Embryonic facial prominence (tissue), 1 donor: ENCODE data around the gene MRPS15.

Source experiments
- DNase-seq: peaks from one replicate; pipeline ENCODE4 v3.0.0-alpha.2; 2016; ENCODE audit errors: extremely low spot score

The MRPS15 gene

GRCh38 chr1:36458910-36459309 lies 5.3 kb downstream of the MRPS15 start:
- DNase-seq = no peak

- DNase-seq = no peak
These were observed 6.5 kb downstream of the MRPS15 start for GRCh38 chr1:36457691-36458090.

DNA sequence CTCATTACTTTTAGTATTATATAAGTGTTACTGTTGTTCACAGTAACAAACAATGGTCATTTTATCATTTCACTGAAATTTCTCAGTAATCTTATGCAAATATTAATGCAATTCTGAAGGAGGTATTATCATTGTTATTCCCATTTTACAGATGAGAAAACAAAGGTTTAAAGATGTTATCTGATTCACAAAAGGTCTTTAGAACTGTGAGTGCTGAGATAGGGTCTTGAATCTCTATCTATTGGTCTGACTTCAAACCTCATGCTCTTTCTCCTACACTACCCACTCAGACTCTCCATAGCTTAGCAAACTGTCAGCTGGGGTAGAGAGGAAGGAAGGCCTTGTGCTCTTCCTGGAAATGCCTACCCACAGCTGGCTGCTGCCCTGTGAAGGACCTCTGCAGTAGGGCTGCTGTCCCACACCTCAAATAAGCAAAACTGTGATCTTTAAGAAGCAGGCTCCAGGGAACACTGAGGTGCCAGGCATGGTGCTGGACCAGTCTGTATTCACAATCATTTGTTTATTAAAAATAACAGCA lies 7.7 kb downstream of the MRPS15 start:
- no peak for DNase-seq

- DNase-seq = no peak
These were observed 8.8 kb downstream of the MRPS15 start for GRCh38 chr1:36455386-36455785.

DNA sequence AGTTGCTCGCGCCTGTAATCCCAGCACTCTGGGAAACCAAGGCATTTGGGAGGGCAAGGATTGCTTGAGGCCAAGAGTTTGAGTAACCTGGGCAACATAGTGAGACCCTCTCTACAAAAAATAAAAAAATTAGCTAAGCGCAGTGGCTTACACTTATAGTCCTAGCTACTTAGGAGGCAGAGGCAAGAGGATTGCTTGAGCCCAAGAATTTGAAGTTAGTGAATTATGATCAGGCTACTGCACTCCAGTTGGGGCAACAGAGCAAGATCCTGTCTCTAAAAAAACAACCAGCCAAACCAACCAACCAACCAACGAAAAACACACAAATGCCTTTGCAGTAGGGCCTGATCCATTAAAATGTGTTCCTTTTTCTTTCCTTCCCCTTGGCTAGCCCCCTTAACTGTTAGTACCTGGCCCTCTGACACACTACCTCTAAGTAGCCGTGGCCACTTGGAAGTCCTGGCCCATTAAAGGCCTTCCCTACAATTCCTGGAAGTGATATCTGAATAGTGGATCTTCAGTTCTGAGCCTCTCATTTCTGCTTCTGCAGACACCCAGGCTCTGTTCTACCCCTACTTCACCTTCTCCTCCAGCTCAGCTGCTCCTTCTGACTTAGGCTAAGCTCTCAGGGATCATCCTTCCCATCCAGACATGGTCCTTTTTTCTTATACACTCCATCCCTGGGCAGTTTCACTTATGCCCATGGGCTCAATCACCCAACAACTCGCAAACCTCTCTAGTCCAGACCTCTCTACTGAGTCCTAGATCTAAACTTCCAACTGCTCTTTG lies 10.4 kb downstream of the MRPS15 start:
- DNase-seq = no peak

DNA sequence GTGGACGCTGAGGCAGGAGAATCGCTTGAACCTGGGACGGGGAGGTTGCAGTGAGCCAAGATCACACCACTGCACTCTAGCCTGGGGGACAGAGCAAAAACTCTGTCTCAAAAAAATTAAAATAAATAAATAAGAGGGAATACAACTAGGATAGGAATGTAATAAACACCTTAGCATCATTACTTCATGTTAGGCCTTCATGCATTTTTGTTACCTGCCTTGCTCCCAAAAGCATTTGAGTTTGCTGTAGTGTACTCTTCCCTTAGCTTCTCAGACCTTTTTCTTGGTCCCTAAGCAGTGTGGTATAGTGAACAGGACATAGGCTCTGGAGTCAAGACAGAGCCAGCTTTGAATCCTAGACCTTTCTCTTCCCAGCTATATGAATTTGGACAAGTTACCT lies 11.1 kb downstream of the MRPS15 start:
- no peak for DNase-seq

GRCh38 chr1:36450919-36451305 lies 13.3 kb downstream of the MRPS15 start:
- no peak for DNase-seq

DNA sequence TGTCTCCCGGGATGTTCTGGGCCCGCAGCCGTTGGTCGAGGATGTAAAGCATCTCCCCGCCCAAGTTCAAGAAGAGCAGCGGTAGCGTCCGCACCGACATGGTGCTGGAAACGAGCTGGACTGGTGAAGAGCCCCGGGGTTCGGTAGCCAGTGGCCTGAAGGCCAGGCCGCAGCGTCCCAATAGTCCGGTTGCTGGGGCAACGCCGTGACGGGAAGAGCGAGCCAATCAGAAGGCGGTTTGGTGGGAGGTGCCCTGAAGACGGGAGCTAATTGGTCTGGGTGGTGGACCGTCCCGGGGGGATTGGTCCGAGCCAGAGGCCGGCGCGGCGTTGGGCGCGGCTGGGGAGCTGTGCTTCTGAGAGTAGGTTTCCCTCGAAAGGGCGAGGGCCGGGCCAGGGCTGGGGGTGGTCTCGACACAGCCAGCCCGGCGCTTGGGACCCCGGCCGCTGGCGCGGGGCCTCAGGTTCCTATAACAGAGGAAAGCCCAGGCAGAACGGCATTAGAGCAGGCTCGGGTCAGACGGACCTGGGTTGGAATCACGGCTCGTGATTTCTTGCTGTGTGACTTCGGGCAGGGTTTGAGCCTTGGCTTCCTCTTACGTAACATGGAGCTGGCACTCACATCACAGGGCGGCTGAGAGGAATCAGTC lies 13.8 kb downstream of the MRPS15 start, which contains the start of gene OSCP1:
Gene OSCP1, minus strand, starts transcription at position 182 of the 649 bp plus-strand sequence. Its CDS starts 82 bp downstream, at position 100.
- DNase-seq = peak; percentile 94

DNA sequence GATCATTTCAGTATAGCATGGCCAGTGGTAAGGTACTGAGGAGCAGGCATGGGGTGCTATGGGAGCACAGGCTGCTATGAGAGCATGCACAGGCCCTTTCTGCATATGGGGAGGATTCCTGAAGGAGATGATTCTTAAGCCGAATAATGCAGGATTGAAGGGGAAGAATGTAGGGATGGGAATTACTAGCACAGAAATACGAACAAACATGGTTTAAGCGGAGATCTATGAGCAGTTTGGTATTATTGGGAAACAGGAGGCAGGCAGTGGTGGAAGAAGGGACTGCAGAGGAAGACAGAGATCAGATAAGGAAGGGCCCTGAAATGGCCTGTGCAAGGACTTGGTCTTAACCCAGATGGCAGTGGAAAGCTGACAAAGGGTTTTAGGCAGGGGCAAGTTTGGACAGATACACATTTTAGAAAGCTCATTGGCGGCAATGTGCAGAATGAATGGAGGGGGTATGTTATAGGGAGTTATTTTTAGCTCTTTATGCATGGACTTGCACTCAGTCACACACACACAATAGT lies 15.6 kb downstream of the MRPS15 start:
- DNase-seq = no peak

GRCh38 chr1:36447450-36447849 lies 16.7 kb downstream of the MRPS15 start:
- no peak for DNase-seq

DNA sequence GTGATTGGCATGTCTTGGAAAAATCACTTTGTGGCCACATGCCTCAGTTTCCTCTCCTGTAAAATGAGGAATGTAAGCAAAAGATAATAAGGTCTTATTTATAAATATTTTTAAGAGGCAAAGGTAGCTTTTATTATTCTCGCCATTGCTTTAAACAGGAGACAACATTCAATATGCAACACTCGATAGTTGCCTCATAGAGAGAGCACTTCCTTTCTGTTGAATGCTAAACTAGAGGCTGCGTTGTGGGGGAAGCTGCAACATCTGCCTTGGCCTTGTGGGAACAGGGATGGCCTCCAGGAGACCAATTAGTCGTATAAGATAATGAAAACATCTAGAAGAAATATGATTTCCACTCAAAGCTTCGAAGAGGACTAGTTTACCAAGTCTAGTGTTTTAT lies 17.4 kb downstream of the MRPS15 start:
- DNase-seq = no peak

DNA sequence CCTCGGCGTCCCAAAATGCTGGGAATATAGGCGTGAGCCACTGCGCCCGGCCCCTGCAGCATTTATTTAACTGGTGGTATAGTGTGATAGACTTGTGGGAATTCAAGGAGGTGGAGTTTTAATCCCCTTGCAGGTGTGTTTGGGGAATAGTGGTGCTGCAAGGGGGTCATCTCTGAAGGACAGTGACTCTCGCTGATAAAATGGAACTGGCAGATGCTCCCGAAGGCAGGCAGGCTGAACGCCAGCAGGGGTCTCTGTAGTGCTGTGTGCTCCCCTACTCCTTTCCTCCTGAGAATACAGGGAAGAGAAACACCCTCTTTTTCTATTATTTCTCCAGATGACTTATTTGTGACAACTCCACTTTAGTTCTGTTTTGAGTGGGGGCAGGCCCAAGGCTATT lies 17.9 kb downstream of the MRPS15 start:
- no peak for DNase-seq

- DNase-seq = no peak
These were observed 20.9 kb downstream of the MRPS15 start for GRCh38 chr1:36443297-36443696.

DNA sequence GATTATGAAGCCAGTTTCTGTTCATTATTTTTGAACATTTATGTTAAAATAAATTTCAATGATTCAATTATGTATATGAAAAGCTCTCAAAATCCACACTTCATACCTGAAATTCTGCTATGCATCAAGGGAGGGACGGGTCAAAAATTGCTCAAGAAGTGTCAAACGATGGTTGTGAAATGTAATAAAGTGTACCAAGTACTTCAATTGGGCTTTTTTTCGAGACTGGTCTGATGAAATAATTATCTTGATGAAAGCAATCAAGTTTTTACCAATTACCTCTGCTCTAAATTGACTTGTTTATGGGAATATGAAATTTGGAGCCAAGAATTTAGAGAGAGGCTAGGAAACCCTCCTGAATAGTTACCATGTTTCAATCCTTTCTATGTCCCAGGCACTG lies 21.8 kb downstream of the MRPS15 start:
- DNase-seq = no peak

DNA sequence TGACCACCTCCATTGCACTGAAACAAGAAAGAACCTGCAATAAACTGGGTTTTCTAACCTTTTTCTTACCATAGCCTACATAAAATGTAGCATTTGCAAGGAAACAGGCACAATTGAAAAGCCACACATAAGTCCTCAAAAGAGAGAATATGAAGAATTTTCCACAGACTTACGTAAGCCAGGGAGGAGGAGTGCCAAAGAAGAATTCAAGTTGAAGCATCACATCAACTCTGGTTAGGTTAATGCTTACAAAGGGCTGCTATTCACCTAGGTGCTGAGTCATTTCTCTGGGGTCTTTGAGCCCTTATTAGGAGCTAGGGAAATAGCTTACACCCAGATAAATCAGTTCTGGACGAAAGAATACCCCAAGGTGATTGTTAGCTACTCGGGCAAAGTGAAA lies 23.5 kb downstream of the MRPS15 start:
- DNase-seq = no peak

DNA sequence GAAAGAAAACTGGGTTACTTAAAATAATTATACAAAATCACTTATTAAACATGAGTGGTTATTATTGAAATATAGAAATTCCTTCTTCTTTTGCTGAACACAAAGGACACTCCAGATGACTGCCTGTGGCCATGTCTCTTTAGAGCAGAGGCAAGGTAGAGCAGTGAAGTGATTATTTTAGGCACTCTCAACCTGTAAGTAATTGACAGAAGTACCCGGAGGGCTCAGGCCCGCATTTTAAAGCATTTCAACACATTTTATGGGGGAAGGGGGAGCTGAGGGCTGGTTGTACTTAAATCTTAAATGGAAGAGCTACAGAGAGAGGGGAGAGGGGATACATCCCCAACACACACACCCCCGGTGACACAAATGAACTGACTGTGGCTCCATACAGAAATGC lies 24.1 kb downstream of the MRPS15 start:
- no peak for DNase-seq

GRCh38 chr1:36438715-36439114 lies 25.5 kb downstream of the MRPS15 start:
- DNase-seq = no peak

DNA sequence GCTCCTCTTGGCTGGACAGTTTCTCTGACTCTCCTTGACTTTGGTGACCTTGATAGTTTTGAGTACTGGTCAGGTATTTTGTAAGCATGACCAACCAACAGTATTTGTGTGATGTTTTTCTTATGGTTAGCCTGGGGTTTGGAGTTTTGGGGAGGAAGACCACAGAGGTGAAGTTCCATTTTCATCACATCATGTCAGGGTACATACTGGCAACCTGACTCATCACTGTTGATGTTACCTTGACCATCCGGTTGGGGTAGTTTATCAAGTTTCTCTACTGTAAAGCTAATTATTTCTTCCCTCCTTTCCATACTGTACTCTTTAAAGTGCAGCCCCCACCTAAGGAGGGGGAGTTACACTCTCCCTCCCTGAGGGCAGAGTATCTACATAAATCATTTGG lies 27.4 kb downstream of the MRPS15 start:
- no peak for DNase-seq

GRCh38 chr1:36433102-36433501 lies 31.1 kb downstream of the MRPS15 start:
- no peak for DNase-seq

GRCh38 chr1:36432616-36433015 lies 31.6 kb downstream of the MRPS15 start:
- DNase-seq = no peak

- DNase-seq = no peak
These were observed 38.4 kb downstream of the MRPS15 start for GRCh38 chr1:36425791-36426190.

DNA sequence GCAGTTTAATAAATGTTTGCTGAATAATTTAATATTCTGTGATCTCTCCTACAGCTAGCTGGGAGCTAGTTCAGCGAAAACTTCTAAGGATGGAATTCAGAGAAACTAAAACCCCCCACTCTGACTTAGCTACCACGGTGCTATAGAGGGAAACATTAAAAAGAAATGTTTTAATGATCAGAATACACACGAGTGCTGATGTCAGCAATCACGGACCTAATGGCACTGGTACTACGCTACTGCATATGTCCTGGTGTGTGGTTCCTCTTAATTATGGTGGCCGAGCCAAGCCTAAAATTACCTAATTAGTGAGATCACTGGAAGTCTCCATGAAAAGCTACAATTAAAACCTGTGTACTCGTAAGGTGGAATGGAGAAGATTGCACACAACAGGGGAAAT lies 42.5 kb downstream of the MRPS15 start:
- DNase-seq = no peak

GRCh38 chr1:36420836-36421317 lies 43.3 kb downstream of the MRPS15 start:
- peak; percentile 71 for DNase-seq
